Right forelimb (tissue), 1 donor: ENCODE measurements around the gene TAB2.
"Not testable (repeated sequence)": the region's sequence is repeated elsewhere in the genome, so short reads cannot be mapped to it uniquely, and the experiment has no call there.

Experiments
- DNase-seq: peaks from one replicate; pipeline ENCODE4 v3.0.0-alpha.2; 2018

TAB2 gene

DNA sequence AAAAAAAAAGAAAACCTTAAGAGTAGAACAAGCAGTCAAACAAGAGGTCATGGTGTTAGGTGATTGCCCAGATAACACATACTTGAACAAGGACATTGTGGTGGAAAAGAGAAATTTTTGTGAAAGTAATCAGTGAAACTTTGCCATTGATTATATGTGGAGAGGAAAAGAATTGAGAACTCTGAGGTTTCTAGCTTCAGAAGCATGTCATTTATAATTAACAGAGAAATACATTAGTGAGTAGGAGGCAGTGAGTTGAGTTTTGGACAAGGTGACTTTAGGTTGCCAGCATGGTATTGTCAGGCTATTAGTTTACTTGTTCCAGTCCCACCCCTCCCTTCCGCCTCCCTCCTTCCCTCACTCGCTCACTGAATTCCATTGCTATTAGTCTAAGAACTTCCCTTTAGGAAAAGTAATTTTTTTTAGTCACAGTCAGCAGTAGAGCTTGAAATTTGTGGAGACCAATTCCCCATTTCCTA, 17.2 kb downstream of the TAB2 start:
- no peak for DNase-seq

DNA sequence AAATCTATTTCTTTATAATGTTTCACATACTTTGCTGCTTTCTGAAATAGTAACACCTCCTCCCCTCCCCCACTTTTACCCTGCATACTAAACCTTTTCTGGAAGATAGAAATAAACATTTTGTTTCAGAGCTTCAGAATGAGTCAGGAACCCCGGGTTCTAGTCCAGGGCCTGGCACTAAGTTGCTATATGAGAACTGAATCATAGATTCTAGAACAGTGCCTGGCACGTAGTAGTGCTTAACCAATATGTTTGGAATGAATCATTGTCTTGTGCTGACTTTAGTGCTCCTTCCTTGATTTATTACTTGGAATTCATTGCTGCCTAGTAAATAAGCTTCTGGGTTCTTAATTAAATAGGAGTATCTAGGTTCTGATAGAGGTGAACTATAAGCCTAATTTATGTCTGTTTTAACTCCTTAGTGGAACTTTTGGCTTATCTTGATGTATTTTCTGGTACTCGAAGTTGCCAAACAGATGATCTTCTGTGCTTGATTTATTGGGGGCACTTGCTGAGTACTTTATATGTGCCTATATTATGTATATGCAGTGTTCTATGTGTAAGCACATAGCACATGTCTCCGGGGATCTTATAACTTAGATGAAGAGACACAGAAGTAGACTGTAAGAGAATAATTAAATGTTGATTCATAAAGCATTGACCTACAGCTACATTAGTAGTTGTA, 18.6 kb downstream of the TAB2 start:
- DNase-seq = no peak

DNA sequence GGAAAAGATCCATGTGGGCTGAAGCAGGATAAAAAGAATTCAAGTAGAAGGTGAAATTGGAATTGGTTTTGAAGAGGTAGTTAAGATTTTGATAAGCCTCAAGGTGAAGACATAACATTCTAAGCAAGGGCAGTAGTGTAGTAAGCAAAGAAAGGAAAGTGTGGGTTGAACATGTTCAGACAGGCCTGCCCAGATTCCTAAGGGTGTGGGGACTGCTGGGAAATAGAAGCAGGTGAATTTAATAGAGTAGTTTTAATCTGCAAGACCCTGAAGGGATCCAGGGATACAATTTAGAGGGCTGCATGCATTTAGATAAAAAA, 19.1 kb downstream of the TAB2 start:
- no peak for DNase-seq

- no peak for DNase-seq
These were observed 19.8 kb downstream of the TAB2 start for GRCh38 chr6:149337320-149337719.

- no peak for DNase-seq
These were observed 22.7 kb downstream of the TAB2 start for GRCh38 chr6:149340200-149340599.

DNA sequence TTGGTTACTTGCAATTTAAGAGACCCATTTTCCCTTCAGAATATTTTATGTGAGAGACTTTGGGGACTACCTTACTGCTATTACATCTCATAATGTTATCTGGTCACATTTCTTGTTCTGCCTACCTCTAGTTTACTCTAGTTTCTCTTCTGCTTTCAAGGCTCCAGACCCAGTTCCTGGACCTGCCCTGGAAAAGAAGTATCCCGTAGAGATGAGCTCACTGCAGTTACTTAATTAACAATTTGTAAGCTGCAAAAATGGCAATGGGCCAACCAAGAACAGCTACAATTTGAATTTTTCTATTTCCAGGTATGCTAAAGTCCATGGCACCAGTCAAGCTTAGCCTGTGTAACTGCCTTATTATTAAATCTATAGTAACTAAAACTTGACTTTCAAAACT, 25.0 kb downstream of the TAB2 start:
- no peak for DNase-seq

- DNase-seq = no peak
These were observed 26.0 kb downstream of the TAB2 start for GRCh38 chr6:149343501-149343900.

DNA sequence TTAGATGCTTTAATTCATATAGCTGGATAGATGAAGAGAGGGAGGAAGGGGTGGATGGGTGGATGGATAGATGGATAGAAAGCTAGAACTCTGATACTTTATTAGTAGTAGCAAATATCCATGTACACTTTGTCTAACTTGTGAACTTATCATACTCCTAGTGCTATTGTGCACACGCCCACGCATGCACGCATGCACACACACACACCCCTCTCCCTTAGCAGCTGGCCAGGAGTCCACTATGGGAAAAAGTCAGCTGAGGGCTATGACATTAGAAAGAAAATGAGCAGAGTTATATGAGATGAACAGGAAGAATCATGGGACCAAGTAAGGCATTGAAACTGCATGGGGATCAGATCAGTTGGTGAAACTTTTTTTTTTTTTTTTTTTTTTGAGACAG, 28.6 kb downstream of the TAB2 start:
- DNase-seq = no peak

DNA sequence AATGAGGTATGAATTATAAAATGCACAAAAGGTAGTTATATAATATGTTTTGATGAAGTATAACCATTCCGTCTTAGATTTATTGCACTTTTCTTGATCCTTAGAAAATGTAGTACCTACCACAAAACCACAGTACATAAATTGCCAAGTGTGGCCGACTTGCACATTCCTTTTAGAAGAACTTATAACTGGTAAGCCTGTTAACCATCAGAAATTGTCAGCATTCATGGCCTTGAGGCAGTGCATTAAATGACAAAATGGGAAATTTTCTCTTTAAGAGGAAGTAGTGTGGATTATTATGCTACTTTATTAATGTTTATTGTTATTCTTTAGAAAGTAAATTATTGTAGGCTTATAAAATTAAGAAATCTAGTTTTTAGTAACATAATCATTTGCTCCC, 29.6 kb downstream of the TAB2 start:
- no peak for DNase-seq

GRCh38 chr6:149349279-149349678, 31.8 kb downstream of the TAB2 start:
- not testable (repeated sequence) for DNase-seq

GRCh38 chr6:149354009-149354408, 36.5 kb downstream of the TAB2 start:
- no peak for DNase-seq

DNA sequence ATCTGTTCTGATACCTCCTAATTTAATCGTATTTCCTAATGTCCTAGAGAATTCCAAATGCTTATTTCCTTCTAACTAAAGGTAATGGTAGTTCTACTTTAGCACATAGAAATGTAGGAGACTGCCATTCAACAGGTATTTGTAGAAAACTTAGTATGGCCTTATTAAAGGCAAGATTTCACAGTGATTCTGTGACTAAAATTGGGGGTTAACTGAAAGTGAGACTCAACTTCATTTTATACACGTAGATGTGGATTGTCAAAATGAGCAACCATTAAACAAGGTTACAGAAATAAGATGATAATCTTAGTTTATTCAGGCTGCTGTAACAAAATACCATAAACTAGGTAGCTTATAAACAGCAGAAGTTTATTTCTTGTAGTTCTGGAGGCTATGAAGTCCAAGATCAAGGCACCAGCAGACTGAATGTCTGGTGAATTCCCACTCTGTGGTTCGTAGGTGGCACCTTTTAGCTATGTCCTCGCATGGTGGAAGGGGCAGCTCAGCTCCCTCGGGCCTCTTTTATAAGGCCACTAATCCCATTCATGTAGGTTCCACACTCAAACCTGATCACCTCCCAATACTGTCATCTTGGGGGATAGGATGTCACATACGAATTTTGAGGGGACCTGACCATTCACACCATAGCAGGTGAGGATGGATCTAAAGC, 38.7 kb downstream of the TAB2 start:
- DNase-seq = no peak

DNA sequence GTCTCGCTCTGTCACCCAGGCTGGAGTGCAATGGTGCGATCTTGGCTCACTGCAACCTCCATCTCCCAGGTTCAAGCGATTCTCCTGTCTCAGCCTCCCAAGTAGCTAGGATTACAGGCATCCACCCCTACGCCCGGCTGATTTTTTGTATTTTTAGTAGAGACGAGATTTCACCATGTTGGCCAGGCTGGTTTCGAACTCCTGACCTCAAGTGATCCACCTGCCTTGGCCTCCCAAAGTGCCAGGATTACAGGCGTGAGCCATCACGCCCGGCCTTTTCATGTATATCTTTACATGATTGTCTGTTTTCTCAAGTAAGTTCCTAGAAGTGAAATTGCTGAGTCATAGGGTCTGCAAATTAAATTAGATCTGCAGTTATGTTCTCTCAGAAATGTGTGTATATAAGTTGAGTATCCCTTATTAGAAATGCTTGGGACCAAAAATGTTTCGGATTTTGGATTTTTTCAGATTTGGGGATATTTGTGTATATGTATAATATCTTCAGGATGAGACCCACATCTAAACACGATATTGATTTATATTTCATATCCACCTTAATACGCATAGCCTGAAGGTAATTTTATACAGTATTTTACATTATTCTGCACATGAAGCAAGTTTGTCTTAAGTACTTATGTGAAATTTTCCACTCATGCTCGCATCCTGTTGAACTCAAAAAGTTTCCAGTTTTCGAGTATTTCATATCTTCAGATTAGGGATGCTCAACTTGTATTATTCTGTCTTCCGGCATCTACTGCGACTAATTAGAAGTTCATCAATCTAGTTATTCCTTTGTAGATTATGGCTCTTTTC, 40.4 kb downstream of the TAB2 start:
- DNase-seq = no peak

- no peak for DNase-seq
These were observed 41.9 kb downstream of the TAB2 start for GRCh38 chr6:149359440-149359839.

- DNase-seq = no peak
These were observed 43.0 kb downstream of the TAB2 start for GRCh38 chr6:149360536-149360935.

DNA sequence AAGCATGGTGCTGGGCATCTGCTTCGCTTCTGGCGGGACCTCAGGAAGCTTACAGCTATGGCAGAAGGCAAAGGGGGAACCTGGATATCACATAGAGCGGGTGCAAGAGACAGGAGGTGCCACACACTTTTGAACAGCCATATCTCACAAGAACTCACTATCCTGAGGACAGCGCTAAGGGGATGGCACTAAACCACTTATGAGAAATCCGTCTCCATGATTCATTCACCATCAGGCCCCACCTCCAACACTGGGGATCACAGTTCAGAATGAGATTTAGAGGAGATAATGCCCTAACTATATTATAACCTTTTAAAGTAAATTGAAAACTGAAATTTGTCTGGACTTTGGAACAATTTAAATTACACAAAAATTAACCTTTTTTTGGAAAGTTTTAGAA, 44.8 kb downstream of the TAB2 start:
- DNase-seq = no peak

- no peak for DNase-seq
These were observed 45.6 kb downstream of the TAB2 start for GRCh38 chr6:149363154-149363553.

DNA sequence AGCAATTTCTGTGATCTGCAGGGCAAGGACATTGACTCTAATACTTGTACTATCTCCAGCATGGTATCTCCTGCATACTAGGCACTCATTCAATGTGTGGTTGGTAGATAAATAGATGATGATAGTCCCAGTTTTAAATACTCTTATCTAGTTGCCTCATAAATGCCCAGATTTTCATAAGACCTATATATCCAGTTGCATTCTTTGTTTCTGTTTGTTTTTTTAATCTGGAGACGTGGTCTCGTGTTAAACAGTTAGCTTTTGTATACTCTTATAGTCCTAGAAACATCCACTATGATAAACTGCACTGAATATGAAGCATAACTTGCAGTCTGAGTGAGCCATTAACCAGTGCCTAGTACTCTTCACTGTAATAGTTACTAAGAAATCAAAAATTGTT, 47.0 kb downstream of the TAB2 start:
- no peak for DNase-seq

GRCh38 chr6:149365197-149365596, 47.7 kb downstream of the TAB2 start:
- no peak for DNase-seq

GRCh38 chr6:149366267-149366921, 48.9 kb downstream of the TAB2 start:
- no peak for DNase-seq

DNA sequence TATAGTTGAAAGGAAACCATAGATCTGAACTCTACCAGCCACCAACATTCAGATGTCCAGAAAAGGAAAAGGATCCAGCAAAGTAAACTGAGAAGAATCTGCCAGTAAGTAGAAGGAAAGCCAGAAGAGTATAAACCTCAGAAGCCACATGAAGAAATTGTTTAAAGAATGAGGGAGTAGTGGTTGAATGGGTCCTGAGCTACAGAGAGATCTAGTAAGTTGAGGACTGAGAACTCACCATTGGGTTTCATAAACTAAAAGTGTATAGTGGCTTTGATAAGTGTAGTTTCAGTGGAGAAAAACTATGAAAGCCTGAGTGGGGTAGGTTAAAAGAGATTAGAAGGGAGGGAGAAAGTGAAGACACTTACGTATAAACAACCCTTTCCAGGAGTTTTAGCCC, 50.6 kb downstream of the TAB2 start:
- DNase-seq = no peak

GRCh38 chr6:149371154-149371553, 53.6 kb downstream of the TAB2 start:
- no peak for DNase-seq

- no peak for DNase-seq
These were observed 54.5 kb downstream of the TAB2 start for GRCh38 chr6:149372062-149372461.

GRCh38 chr6:149373511-149373910, 56.0 kb downstream of the TAB2 start:
- DNase-seq = no peak
